Measurements from ENCODE around the gene SPATA20. TPM values are rescaled to one million over a fixed set of nuclear protein-coding genes. Genes with fewer than 3 reads are reported as not detected.
A peak's percentile ranks its signal among the peaks of the same experiment; 100 is the strongest.

SPATA20 gene
- total and polyA plus RNA-seq, 2 of the 13 experiments (the other 11 are each of a cell fraction or from before 2014, with no cell fraction given): 36.1 to 64.8 TPM

DNA sequence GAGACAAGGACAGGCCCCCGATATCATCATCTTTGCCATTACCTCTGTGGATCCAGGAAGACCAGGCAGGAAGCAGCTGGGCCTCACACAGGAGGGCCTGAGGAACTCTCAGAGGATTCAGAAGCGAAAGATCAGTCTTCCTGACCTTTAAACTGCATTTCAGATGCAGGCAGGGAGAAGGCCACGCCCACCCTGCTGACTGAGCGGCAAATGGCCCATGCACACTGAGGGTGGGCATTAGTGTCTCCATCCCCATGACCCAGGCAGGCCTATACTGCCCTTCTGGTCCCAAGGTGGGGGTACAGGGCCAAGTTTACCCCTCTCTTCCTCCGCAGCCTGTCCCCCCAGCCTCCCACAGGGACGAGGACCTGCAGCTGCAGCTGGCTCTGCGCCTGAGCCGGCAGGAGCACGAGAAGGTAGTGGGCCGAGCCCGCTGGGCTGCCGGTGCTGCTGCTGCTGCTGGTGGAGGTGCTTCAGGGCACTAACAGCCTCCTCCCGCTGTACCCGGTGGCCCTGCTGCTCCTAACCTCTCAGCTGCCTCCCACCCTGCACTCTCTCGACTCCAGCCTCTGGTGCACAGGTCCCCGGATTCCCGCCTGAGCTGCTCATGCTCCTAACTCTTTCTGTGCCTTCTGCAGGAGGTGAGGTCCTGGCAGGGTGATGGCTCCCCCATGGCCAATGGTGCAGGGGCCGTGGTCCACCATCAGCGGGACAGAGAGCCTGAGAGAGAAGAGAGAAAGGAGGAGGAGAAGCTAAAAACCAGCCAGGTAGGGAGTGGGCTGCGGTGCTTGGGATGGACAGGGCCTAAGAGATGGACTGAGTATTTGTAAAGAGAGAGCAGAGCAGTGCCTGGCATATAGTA, 8.2 kb upstream of the SPATA20 start (continued):
- TF ChIP-seq, protein P1, sequence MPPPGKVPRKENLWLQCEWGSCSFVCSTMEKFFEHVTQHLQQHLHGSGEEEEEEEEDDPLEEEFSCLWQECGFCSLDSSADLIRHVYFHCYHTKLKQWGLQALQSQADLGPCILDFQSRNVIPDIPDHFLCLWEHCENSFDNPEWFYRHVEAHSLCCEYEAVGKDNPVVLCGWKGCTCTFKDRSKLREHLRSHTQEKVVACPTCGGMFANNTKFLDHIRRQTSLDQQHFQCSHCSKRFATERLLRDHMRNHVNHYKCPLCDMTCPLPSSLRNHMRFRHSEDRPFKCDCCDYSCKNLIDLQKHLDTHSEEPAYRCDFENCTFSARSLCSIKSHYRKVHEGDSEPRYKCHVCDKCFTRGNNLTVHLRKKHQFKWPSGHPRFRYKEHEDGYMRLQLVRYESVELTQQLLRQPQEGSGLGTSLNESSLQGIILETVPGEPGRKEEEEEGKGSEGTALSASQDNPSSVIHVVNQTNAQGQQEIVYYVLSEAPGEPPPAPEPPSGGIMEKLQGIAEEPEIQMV (CRISPR knock-in tag; IDR thresholded peaks at IDR 0.05; ENCODE audit: low read depth): no peak
- peak; percentile 36; the same call in 1 of the 2 replicates for TF ChIP-seq MAFF (IDR thresholded peaks at IDR 0.05; ENCODE audit: low read depth, low read length)
- TF ChIP-seq, protein P2, sequence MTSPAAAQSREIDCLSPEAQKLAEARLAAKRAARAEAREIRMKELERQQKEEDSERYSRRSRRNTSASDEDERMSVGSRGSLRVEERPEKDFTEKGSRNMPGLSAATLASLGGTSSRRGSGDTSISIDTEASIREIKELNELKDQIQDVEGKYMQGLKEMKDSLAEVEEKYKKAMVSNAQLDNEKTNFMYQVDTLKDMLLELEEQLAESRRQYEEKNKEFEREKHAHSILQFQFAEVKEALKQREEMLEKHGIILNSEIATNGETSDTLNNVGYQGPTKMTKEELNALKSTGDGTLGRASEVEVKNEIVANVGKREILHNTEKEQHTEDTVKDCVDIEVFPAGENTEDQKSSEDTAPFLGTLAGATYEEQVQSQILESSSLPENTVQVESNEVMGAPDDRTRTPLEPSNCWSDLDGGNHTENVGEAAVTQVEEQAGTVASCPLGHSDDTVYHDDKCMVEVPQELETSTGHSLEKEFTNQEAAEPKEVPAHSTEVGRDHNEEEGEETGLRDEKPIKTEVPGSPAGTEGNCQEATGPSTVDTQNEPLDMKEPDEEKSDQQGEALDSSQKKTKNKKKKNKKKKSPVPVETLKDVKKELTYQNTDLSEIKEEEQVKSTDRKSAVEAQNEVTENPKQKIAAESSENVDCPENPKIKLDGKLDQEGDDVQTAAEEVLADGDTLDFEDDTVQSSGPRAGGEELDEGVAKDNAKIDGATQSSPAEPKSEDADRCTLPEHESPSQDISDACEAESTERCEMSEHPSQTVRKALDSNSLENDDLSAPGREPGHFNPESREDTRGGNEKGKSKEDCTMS (CRISPR knock-in tag; conservative IDR thresholded peaks at IDR 0.05): no peak
- TF ChIP-seq, protein P3, sequence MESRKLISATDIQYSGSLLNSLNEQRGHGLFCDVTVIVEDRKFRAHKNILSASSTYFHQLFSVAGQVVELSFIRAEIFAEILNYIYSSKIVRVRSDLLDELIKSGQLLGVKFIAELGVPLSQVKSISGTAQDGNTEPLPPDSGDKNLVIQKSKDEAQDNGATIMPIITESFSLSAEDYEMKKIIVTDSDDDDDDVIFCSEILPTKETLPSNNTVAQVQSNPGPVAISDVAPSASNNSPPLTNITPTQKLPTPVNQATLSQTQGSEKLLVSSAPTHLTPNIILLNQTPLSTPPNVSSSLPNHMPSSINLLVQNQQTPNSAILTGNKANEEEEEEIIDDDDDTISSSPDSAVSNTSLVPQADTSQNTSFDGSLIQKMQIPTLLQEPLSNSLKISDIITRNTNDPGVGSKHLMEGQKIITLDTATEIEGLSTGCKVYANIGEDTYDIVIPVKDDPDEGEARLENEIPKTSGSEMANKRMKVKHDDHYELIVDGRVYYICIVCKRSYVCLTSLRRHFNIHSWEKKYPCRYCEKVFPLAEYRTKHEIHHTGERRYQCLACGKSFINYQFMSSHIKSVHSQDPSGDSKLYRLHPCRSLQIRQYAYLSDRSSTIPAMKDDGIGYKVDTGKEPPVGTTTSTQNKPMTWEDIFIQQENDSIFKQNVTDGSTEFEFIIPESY (CRISPR knock-in tag; IDR thresholded peaks at IDR 0.05): no peak
- TF ChIP-seq PLRG1 (conservative IDR thresholded peaks at IDR 0.05): no peak
- TF ChIP-seq AGO1 (IDR thresholded peaks at IDR 0.05; ENCODE audit: low read depth, low read length, poor library complexity, severe bottlenecking): no peak
- TF ChIP-seq ZNF589 (CRISPR knock-in tag; conservative IDR thresholded peaks at IDR 0.05): no peak; the same call in 1 of the 2 replicates
- no peak for TF ChIP-seq ZNF674 (CRISPR knock-in tag; IDR thresholded peaks at IDR 0.05; ENCODE audit: low read depth)
- TF ChIP-seq, protein P4, sequence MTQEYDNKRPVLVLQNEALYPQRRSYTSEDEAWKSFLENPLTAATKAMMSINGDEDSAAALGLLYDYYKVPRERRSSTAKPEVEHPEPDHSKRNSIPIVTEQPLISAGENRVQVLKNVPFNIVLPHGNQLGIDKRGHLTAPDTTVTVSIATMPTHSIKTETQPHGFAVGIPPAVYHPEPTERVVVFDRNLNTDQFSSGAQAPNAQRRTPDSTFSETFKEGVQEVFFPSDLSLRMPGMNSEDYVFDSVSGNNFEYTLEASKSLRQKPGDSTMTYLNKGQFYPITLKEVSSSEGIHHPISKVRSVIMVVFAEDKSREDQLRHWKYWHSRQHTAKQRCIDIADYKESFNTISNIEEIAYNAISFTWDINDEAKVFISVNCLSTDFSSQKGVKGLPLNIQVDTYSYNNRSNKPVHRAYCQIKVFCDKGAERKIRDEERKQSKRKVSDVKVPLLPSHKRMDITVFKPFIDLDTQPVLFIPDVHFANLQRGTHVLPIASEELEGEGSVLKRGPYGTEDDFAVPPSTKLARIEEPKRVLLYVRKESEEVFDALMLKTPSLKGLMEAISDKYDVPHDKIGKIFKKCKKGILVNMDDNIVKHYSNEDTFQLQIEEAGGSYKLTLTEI (CRISPR knock-in tag; conservative IDR thresholded peaks at IDR 0.05): no peak
- no peak for TF ChIP-seq MATR3 (CRISPR knock-in tag; IDR thresholded peaks at IDR 0.05)
- TF ChIP-seq, protein P5, sequence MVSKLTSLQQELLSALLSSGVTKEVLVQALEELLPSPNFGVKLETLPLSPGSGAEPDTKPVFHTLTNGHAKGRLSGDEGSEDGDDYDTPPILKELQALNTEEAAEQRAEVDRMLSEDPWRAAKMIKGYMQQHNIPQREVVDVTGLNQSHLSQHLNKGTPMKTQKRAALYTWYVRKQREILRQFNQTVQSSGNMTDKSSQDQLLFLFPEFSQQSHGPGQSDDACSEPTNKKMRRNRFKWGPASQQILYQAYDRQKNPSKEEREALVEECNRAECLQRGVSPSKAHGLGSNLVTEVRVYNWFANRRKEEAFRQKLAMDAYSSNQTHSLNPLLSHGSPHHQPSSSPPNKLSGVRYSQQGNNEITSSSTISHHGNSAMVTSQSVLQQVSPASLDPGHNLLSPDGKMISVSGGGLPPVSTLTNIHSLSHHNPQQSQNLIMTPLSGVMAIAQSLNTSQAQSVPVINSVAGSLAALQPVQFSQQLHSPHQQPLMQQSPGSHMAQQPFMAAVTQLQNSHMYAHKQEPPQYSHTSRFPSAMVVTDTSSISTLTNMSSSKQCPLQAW (CRISPR knock-in tag; IDR thresholded peaks at IDR 0.05): no peak
- TF ChIP-seq HOXA7 (CRISPR knock-in tag; IDR thresholded peaks at IDR 0.05): no peak
- peak; percentile 52; the same call in 1 of the 2 replicates for TF ChIP-seq NCOR1 (IDR thresholded peaks at IDR 0.05; ENCODE audit: borderline replicate concordance, low read length)
- no peak for TF ChIP-seq SUZ12 (IDR thresholded peaks at IDR 0.05; ENCODE audit: low read depth, low read length)
- no peak for TF ChIP-seq ZNF549 (CRISPR knock-in tag; IDR thresholded peaks at IDR 0.05)
- no peak for TF ChIP-seq ZNF775 (CRISPR knock-in tag; IDR thresholded peaks at IDR 0.05; ENCODE audit: borderline replicate concordance)
- TF ChIP-seq SNRNP70 (IDR thresholded peaks at IDR 0.05; ENCODE audit: low read depth, low read length): no peak
- TF ChIP-seq DNMT3B (CRISPR knock-in tag; conservative IDR thresholded peaks at IDR 0.05): no peak
- TF ChIP-seq GFI1 (CRISPR knock-in tag; IDR thresholded peaks at IDR 0.05; ENCODE audit: borderline replicate concordance): no peak
- TF ChIP-seq ZBTB20 (CRISPR knock-in tag; IDR thresholded peaks at IDR 0.05; ENCODE audit: borderline replicate concordance, low read depth): no peak

Measured in HepG2 (cell line).